ENCODE data around the gene TAF1C. TPM values are rescaled to one million over a fixed set of nuclear protein-coding genes. Genes with fewer than 3 reads are reported as not detected.

TAF1C gene
- total RNA-seq, 1 donor = 45.5 TPM

DNA sequence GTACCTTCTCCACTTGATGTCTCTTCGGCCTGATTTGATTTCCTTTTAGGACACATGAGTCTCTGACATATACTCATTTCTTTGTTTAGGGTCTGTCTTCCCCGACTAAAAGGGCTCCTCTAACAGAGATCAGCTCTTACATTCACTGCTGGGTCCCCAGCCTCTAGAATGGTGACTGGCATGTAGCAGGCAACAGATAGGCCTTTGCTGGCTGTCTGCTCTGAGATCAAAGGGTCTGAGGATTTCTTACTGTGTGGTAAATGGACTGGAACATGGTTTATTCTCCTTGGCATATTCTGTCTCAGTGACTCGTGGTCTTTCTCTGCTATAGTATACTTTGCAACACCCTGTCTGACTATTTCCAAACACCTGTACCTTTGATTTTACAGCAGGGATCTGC lies 25.1 kb downstream of the TAF1C start:
- DNase-seq (ENCODE audit: low read depth in 2 of 3, low spot score in 2 of 3) = no peak

DNA sequence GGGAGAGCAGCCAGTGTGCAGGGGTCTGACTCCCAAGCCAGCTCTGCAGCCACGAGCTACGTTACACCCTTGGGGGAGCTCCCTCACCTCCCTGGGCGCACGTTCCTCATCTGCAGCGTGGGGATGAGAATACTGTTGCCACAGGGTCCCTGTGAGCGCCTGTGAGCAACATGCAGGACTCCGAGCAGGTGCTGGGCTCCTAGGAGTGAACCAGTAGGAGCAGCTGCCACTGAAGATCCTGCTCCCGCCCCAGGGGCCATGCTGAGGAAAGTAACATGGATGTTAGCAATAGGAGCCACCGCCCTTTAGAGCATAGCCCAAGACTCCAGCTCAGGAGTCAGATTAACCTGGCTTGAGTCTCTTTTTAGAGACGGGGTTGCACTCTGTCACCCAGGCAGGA lies 25.8 kb downstream of the TAF1C start:
- no peak for DNase-seq (ENCODE audit: low read depth in 2 of 3, low spot score in 2 of 3)

DNA sequence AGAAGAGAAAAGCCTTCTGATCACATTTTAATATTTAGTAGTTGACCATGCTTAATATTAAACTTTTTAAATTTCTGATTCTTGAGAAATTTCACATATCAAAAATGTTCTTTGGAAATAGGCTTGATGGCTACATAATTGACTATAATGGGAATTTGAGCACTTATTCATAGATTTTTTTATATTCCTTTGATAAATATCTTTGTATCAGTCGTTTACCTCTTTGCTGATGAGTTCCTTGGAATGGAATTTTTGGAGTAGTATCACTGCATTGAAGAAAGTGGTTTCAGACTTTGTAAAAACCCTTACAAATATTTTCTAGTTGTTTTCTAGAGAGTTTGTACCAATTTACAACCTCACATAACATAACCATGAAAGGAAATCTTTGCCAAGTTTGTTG lies 27.1 kb downstream of the TAF1C start:
- DNase-seq (ENCODE audit: low read depth in 2 of 3, low spot score in 2 of 3) = no peak

DNA sequence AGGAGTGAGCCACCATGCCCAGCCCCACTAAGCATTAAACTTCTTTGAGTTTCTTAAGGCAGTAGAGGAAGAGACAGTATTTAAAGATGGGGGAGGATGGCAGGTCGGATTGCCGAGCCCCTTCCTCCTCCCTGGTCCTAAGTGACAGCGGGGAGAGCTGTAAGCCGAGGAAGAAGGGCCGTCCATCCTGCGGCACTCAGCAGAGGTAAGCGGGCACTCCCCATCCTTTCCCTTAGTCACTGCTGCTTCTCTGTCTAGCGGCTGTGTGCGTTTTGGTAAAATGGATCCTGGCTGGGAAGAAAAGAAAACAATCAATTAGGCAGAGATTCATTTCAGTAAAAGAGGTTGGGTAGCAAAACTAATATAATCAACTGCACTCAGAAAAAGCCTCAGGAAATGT lies 27.9 kb downstream of the TAF1C start:
- DNase-seq (ENCODE audit: low read depth in 2 of 3, low spot score in 2 of 3) = no peak

DNA sequence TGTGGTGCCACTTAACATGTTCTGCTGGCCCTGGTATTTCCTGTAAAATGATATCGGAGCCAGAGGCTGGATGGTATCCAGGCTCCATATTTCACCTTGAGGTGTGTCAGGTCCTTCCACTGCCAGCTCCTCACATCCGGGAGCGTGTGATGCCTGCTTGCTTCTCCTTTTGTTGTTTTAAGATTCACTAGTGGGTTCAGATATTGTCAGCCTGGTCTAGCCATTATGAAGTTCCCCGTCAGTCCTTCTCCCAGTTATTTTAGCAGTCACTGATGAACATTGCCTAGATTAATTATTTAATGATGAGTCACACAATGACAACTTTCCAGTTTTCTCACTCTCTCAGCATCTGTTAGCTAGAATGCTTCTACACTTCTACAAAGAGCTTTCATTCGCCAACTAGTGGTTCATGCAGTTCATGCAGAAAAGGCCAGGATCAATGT lies 30.5 kb downstream of the TAF1C start:
- peak in 1 of 3 donors; percentile 20 for DNase-seq (ENCODE audit: low read depth in 2 of 3, low spot score in 2 of 3)

DNA sequence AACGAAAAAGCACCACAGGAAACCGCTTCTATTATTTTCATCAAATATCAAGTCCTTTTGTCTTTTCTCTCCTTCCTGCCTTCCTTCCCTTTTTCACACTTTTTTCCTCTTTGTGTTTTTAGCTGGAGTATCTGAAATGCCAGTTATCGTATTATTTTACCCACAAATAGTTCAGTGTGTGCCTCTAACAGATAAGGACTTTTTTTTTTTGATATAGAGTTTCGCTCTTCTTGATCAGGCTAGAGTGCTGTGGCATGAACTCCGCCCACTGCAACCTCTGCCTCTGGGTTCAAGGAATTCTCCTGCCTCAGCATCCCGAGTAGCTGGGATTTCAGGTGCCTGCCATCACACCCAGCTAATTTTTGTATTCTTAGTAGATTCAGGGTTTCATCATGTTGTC lies 31.1 kb downstream of the TAF1C start:
- DNase-seq (ENCODE audit: low read depth in 2 of 3, low spot score in 2 of 3) = no peak

DNA sequence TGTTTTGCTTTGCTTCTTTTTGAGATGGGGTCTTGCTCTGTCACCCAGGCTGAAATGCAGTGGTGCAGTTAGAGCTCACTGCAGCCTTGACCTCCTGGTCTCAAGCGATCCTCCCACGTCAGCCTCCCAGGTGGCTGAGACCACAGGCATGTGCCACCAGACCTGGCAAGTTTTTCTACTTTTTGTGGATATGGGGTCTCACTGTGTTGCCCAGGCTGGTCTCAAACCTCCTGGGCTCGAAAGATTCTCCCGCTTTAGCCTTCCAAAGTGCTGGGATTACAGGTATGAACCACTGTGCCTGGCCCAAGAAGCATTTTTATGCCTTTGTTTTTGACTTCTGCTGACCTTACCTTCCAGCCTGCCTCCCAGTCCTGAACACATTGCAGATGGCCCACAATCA lies 31.6 kb downstream of the TAF1C start:
- DNase-seq (ENCODE audit: low read depth in 2 of 3, low spot score in 2 of 3) = no peak

DNA sequence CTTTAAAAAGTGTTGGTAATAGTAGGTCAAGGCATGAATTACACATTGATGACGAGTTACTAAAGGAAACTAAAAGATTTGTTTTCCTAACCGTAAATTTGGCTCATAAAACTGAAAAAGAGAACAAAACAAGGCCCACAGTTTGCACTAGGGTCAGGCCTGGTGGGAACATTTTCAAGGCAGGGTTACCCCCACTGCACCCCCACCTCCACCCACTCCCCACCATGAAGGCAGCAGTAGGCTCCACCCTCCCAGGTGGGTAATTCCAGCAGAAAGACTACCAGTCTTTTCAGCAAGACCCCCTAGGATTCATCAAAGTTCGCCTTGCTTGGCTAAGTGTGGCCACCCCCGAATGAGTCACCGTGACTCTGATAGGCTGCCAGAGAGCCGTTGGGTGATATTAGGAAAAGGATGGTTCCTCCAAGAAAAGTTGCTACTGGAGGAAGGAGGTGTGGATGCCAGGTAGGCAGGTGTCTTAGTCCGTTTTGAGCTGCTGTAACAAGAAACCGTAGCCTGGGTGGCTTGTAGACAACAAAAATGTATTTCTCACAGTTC lies 33.1 kb downstream of the TAF1C start:
- DNase-seq (ENCODE audit: low read depth in 2 of 3, low spot score in 2 of 3) = no peak

DNA sequence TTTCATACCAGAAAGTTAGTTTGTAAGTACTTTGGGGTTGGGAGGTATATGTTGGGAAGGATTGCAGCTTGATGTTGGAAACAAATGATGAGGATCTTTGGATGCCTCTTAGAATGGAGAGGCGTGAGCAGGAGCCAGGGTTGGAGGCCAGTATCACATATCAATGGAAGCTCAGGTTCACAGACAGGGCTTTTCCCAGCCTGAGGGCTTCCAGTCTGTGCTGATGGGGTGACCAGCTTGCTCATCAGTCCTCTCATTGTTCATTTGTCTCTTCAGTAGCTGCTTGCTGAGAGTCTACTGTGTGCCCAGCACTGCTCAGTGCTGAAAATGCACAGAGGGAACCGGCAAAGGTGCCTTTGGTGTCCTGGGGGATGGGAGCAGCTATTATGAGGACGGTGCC lies 35.9 kb downstream of the TAF1C start:
- no peak for DNase-seq (ENCODE audit: low read depth in 2 of 3, low spot score in 2 of 3)

DNA sequence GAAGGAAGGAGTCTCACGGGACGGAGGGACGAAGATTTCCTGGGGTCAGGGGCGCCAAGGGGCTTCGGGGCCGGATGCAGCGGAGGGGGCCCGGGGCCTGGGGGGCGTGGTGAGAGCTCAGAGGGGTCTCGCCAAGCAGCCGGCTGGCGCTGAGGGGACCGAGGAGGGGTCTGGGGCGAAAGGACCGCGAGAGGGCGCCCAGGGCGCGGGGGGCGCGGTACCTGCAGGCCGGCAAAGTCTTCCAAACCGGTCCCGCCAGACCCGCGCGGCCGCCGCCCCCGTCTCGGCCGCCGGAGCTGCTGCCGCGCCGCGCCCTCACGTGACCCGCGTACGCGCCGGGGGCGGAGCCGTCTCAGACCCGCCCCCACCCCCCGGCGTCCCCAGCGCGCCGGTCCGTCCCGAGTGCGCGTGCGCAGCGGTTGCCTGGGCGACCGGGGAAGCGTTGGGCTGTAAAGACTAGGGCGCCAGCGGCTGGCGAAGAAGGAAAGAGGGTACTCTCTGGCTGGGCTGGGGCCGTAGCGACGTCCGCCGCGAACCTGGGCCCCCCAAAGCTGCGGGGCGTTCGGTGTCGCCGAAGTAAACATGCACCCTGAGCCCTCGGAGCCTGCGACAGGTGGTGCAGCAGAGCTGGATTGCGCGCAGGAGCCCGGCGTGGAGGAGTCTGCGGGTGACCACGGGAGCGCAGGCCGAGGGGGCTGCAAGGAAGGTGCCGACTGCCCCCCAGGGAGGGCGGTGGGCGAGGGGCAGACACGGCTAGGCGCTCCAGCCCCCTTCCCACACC lies 41.8 kb downstream of the TAF1C start, which contains the start of the genes DNAAF1 and HSDL1:
DNAAF1 (plus strand) TSS at position 450 of the 781 bp plus-strand sequence; CDS start at position 583, 133 bp downstream.
HSDL1 (minus strand) TSS at position 319 of the 781 bp plus-strand sequence. CDS start 13,856 bp downstream, outside the sequence.
- DNase-seq (ENCODE audit: low read depth in 2 of 3, low spot score in 2 of 3) = peak; percentile 91 to 95 (median 92)

DNA sequence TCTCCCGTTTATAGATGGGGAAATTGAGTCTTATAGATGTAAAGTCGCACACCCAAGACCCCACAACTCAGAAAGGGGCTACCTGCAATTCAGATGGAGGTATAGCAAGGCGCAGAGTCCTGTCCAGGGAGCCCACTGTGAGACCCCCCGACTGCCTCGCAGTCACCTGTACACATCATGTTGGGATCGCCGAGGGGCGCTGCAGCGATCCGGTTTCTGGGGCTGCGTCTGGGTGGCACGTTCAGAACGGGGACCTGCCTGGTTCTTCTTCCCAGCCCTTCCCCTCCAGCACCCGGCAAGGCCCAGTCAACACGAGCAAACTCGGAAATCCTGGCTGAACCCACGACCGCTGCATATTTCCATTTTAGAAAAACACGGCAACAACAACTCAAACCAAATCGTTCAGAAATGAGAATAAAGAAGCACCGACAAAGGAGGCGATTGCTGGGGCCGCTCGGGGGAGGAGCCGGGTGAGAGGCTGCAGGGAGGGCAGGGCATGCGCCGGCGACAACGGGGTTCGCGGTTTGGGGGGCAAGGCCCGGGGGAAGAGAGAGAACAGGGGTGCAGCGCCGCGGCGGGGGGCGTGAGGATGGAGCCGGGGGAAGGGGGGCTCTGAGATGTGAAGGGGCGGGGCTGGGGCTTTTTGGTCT lies 42.5 kb downstream of the TAF1C start:
- DNase-seq (ENCODE audit: low read depth in 2 of 3, low spot score in 2 of 3) = peak; percentile 16 to 42 (median 27)

DNA sequence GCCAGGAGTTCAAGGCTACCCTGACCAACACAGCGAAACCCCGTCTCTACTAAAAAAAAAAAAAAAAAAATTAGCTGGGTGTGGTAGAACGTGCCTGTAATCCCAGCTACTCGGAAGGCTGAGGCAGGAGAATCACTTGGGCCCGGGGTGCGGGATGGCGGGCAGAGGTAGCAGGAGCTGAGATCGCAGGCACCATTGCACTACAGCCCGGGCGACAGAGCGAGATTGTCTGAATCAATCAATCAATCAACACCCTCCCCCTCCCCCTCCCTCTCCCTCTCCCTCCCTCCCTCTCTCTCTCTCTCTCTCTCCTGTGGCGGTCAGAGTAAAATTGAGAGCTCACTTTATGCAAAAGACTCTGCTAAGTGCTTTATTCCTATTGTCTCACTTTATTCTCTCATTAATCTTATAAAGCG lies 43.1 kb downstream of the TAF1C start:
- DNase-seq (ENCODE audit: low read depth in 2 of 3, low spot score in 2 of 3) = no peak

DNA sequence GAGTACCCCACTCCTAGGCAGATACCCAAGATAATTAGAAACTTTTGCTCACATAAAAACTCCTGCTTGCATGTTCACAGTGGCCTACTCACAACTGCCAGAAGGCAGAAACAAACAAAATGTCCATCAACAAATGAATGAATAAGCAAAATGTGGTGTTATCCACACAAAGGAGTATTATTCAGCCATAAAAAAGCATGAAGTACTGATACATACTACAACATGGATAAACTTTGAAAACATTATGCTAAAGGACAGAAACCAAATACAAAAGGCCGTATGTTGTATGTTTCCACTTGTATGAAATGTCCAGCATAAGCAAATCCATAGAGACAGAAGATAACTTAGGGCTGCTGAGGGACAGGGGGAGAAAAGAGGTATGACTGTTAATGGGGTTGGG lies 43.8 kb downstream of the TAF1C start:
- DNase-seq (ENCODE audit: low read depth in 2 of 3, low spot score in 2 of 3) = no peak

DNA sequence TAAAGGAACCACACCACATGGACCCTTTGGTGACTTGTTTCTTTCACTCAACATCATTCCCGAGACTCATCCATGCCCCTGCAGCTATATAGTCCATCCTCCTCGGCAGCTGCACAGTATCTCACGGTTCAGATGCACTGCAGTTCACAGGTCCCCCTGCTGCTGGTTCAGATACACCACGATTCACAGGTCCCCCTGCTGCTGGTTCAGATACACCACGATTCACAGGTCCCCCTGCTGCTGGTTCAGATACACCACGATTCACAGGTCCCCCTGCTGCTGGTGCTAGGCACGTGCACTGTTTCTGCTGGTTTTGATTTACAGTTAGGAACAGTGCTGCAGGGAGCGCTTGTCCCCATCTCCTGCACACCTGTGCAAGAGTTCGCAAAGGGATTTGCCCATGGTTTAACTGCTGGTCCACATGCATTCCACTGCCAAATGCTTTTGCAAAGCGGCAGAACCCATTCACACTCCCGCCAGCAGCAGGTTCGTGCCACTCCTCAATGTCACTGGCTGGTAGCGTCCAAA lies 45.6 kb downstream of the TAF1C start:
- peak in 2 of 3 donors; percentile 37 to 54 for DNase-seq (ENCODE audit: low read depth in 2 of 3, low spot score in 2 of 3)

DNA sequence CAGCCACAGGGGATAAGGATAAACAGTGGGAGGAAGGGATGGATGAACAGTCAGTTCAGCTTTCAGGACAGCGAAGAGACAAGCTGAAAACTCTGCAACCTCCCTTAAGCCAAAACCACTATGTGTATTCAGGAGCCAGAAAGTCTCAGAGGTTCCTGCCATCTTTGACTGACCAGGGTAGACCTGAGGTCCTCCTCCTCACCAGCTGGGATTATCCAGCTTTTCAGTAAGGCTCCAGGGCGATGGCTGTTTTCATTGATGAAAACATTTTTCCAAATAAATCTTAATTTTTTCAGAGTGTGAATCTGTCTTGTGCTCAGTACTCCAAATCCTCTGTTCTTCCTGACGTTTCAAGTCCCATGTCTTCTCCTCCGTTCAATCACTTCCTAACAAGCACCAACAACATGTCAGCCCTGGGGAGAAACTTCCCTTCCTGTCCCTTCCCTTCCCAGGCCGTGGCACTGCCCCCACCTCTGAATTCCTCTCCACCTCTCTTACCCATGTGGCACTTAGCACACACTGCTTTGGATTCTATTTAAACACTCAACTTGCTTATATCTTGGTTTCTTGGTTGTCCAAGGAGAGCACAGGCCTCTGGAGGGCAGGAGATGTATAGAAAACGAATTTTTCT lies 47.1 kb downstream of the TAF1C start:
- no peak for DNase-seq (ENCODE audit: low read depth in 2 of 3, low spot score in 2 of 3)

DNA sequence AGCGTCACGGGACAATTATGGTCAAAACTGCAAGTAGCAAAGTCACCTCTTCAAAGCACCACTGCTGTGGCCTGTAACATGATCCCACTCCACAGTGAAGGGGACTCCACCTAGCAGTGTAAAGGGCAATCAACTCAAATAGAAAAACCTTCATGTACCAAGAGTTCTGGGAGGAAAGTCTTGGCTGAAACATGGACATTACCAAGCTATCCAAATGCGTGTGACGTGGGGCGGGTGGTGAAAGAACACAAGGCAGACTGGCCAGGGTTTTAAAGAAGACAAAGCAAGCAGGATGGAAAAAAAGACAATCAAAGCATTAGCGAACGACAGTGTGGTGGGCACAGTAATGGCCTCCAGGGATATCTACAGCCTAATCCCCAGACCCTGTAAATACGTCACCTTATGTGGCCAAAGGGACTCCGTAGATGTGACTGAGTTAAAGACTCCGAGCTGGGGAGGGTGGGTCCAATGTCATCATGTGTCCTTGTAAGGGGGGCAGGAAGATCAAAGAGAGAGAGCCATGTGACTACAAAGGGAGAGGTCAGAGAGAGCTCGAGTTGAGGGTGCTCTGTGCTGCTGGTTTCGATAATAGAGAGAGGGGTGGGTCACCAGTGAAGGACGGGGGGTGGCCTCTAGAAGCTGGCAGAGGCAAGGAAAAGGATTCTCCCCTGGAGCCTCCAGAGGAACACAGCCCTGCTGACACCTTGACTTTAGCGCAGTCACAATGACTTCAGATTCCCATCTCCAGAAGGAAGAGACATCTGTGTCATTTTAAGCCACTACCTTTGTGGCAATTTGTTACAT lies 47.8 kb downstream of the TAF1C start:
- DNase-seq (ENCODE audit: low read depth in 2 of 3, low spot score in 2 of 3) = no peak

DNA sequence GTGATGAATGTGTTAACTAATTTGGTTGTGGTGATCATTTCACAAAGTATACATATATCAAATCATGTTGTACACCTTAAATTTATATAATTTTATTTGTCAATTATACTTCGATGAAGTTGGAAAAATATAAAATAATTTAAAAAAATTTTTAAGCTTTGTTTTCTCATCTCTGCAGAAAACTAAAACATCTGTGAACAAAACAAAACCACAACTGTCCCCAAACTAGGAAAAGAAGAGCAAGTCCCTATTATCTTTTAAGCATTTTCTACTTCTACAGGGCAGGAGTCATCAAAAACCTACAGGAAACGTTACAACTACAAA lies 48.4 kb downstream of the TAF1C start:
- no peak for DNase-seq (ENCODE audit: low read depth in 2 of 3, low spot score in 2 of 3)

DNA sequence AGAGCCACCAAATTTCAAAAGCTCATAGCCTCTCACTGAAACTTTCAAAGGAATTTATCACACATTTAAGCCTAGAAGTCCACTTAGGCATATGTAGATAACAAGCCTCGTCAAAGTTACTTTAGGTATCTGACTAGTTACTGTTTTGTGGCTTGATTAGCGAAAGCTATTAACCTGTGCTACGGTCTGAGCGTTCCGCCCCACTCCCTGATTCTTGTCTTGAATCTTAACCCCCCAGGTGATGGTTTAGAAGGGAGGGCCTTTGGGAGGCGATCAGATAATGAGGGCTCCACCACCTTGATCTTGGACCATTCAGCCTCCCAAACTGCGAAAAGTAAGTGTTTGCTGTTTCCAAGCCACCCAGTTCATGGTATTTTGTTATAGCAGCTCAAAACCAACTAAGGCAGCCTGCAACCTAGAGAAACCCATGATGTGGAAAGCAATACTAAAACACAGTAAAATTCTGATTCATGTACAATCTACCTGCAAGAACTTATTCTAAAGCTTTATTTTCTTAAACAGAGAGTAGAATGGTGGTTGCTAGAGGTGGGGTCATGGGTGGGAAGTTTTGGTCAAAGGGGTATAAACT lies 49.0 kb downstream of the TAF1C start:
- DNase-seq (ENCODE audit: low read depth in 2 of 3, low spot score in 2 of 3) = no peak

DNA sequence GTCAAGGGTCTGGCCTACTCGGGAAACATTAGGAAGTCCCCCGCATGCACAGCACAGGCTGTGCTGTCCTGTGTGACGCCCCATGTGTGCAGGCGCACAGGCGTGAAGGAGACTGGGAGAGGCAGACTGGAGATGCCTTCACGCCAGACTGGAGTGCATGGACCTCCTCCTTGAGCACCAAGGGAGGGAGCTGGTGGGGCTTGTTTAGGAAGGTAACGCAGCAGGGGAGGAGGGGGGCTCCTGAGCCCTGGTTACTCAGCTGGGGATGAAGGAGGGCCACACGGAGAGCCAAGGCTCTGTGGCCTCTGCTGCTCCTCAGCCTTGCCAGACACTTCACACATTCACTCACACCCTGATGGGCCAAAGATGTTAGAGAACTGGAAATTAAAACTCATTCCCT lies 49.6 kb downstream of the TAF1C start:
- DNase-seq (ENCODE audit: low read depth in 2 of 3, low spot score in 2 of 3) = no peak
